K562 (cell line): ENCODE data around the gene MCCD1. TPM values are rescaled to one million over a fixed set of nuclear protein-coding genes. Genes with fewer than 3 reads are reported as not detected.

Experiments used
- ARID2 ChIP-seq: fragments of 450-650 bp; IDR thresholded peaks from 2 replicates; pipeline ENCODE4 v1.6.1; 2017; ENCODE audit warnings: antibody characterized with exemption, mild to moderate bottlenecking
- DMBX1 ChIP-seq: fragments of 250-450 bp; sonication (Bioruptor Pico); IDR thresholded peaks from 2 replicates; pipeline ENCODE4 v1.8.0; 2022; ENCODE audit warnings: inconsistent platforms, mild to moderate bottlenecking, moderate library complexity, borderline replicate concordance
- GMEB1 ChIP-seq: fragments of 250-450 bp; sonication (Bioruptor Pico); IDR thresholded peaks from 2 replicates; pipeline ENCODE4 v1.4.0; 2020; ENCODE audit warnings: mild to moderate bottlenecking
- HIVEP1 ChIP-seq: fragments of 250-450 bp; sonication (Bioruptor Pico); IDR thresholded peaks from 2 replicates; pipeline ENCODE4 v1.4.0; 2020; ENCODE audit warnings: mild to moderate bottlenecking
- HMBOX1 ChIP-seq: sonication (generic); IDR thresholded peaks from 2 replicates; pipeline ENCODE4 v1.6.1; 2016
- MITF ChIP-seq: IDR thresholded peaks from 2 replicates; pipeline ENCODE4 v1.6.1; 2014; ENCODE audit warnings: antibody characterized with exemption
- NR0B1 ChIP-seq: fragments of 450-650 bp; IDR thresholded peaks from one replicate; pipeline ENCODE4 v1.6.1; 2018; ENCODE audit warnings: mild to moderate bottlenecking, moderate library complexity; ENCODE audit not compliant: partially characterized antibody
- PTBP1 ChIP-seq: fragments of 200-400 bp; formaldehyde crosslinking; IDR thresholded peaks from 2 replicates; pipeline ENCODE4 v1.6.1; 2017; ENCODE audit warnings: low read depth, low read length
- RBM15 ChIP-seq: fragments of 200-400 bp; formaldehyde crosslinking; IDR thresholded peaks from 2 replicates; pipeline ENCODE4 v1.6.1; 2018; ENCODE audit warnings: mild to moderate bottlenecking, low read length, moderate library complexity; ENCODE audit not compliant: insufficient read depth
- RNF219 ChIP-seq: fragments of 250-450 bp; sonication (Bioruptor Pico); IDR thresholded peaks from 2 replicates; pipeline ENCODE4 v1.5.0; 2022; ENCODE audit warnings: mild to moderate bottlenecking
- SMC3 ChIP-seq: conservative IDR thresholded peaks from 2 replicates; pipeline ENCODE4 v1.6.1; 2011; ENCODE audit warnings: low read depth, low read length, improper control_type of control experiment; ENCODE audit not compliant: insufficient read depth
- SP1 ChIP-seq: sonication (generic); formaldehyde crosslinking; IDR thresholded peaks from 2 replicates; pipeline ENCODE4 v1.8.1; 2022; ENCODE audit warnings: mild to moderate bottlenecking, missing genetic modification reagents
- SRSF9 ChIP-seq: fragments of 200-400 bp; formaldehyde crosslinking; IDR thresholded peaks from 2 replicates; pipeline ENCODE4 v1.6.1; 2017; ENCODE audit warnings: low read depth, low read length, borderline replicate concordance
- YBX1 ChIP-seq: fragments of 450-650 bp; IDR thresholded peaks from 2 replicates; pipeline ENCODE4 v1.7.1; 2016; ENCODE audit warnings: mild to moderate bottlenecking
- ZBTB34 ChIP-seq: fragments of 250-450 bp; sonication (Bioruptor Pico); IDR thresholded peaks from 2 replicates; pipeline ENCODE4 v1.8.0; 2021; ENCODE audit warnings: mild to moderate bottlenecking, moderate library complexity
- ZBTB7A ChIP-seq: IDR thresholded peaks from 2 replicates; pipeline ENCODE4 v1.6.1; 2011; ENCODE audit warnings: low read depth, mild to moderate bottlenecking, low read length, moderate library complexity, borderline replicate concordance; ENCODE audit not compliant: control insufficient read depth
- ZNF134 ChIP-seq: fragments of 250-450 bp; sonication (Bioruptor Pico); conservative IDR thresholded peaks from 2 replicates; pipeline ENCODE4 v1.4.0; 2020
- ZNF57 ChIP-seq: fragments of 450-650 bp; formaldehyde crosslinking; IDR thresholded peaks from 2 replicates; pipeline ENCODE4 v1.4.0; 2020; ENCODE audit warnings: mild to moderate bottlenecking, moderate library complexity
- polyA plus RNA-seq, 8 experiments: library from polyadenylated mRNA; depleted of rRNA in 4 of 8; stranded (reverse) in 5 of 8; unstranded in 3 of 8; fragments of >200 nt; fragmentation: Nextera tagmentation in 2 of 8; fragmentation: Illumina TruSeq in 1 of 8; extraction: Ambion mirVana in 2 of 8; extraction: Trizol in 1 of 8; gene quantifications; 2 replicates each; pipeline versions ENCODE4 v1.2.1 to v1.2.3, GENCODE V29; 2011 to 2014; ENCODE audit warnings: inconsistent platforms in 1 of 8, missing spikeins in 1 of 8
- total RNA-seq, 7 experiments: library from RNA; depleted of rRNA in 6 of 7; stranded (reverse); fragments of >200 nt in 6 of 7; fragmentation: Illumina TruSeq in 2 of 7; extraction: Trizol in 2 of 7; gene quantifications; 2 replicates each; pipeline versions ENCODE4 v1.2.1 to v1.2.3, GENCODE V29; 2011 to 2021; ENCODE audit warnings: low replicate concordance in 1 of 7

Gene MCCD1
- total and polyA plus RNA-seq, 9 of the 15 experiments (the other 6 are each of a cell fraction or from before 2014, with no cell fraction given) = not detected

GRCh38 chr6:31493875-31494694, 34.7 kb upstream of the MCCD1 start (continued):
- TF ChIP-seq RNF219 (CRISPR knock-in tag) (no peak), DMBX1 (CRISPR knock-in tag) (no peak), YBX1 (no peak), SRSF9 (no peak), ARID2 (no peak), ZNF57 (CRISPR knock-in tag) (0 out of 2 replicates have a peak, but pooled peaks have one; percentile 5), ZNF134 (CRISPR knock-in tag) (no peak), RBM15 (no peak), PTBP1 (no peak), ZBTB7A (peak; percentile 70; the same call in 1 of the 2 replicates), NR0B1 (no peak), GMEB1 (CRISPR knock-in tag) (no peak), ZBTB34 (CRISPR knock-in tag) (no peak), HMBOX1 (no peak), MITF (no peak), SMC3 (peak; percentile 81; the same call in 1 of the 2 replicates), SP1 (CRISPR knock-in tag) (no peak), HIVEP1 (no peak)
